Progenitor cell of endocrine pancreas (in vitro differentiated cells): ENCODE measurements around the gene ENOPH1. TPM values are rescaled to one million over a fixed set of nuclear protein-coding genes. Genes with fewer than 3 reads are reported as not detected.
A peak's percentile ranks its signal among the peaks of the same experiment; 100 is the strongest.

Source experiments
- DNase-seq: peaks from one replicate; pipeline ENCODE4 v3.0.0; 2021; ENCODE audit warnings: low spot score; ENCODE audit not compliant: unreplicated experiment
- H3K27ac Mint-ChIP-seq: 2 replicates; pipeline ENCODE4 v1.8.0; 2021; ENCODE audit warnings: mild to moderate bottlenecking, moderate library complexity, mixed read lengths
- H3K27me3 Mint-ChIP-seq: 2 replicates; pipeline ENCODE4 v1.8.0; 2021; ENCODE audit warnings: mixed read lengths
- H3K36me3 Mint-ChIP-seq: 2 replicates; pipeline ENCODE4 v1.8.0; 2022; ENCODE audit warnings: mixed read lengths; ENCODE audit not compliant: insufficient read depth
- H3K4me1 Mint-ChIP-seq: 2 replicates; pipeline ENCODE4 v1.8.0; 2021; ENCODE audit warnings: low read depth, mixed read lengths
- H3K4me3 Mint-ChIP-seq: 2 replicates; pipeline ENCODE4 v1.8.0; 2021; ENCODE audit warnings: low read depth, mild to moderate bottlenecking, moderate library complexity, mixed read lengths
- H3K9me3 Mint-ChIP-seq: 2 replicates; pipeline ENCODE4 v1.8.0; 2021; ENCODE audit warnings: low read depth, mixed read lengths
- total RNA-seq: library from RNA; stranded (reverse); gene quantifications from 2 replicates; pipeline ENCODE4 v1.2.1, GENCODE V29; 2021
- TF ChIP-seq, protein P1 (sequence below): fragments of 200-600 bp; sonication (generic); IDR thresholded peaks from one replicate; pipeline ENCODE4 v1.5.0; 2021; ENCODE audit warnings: antibody characterized with exemption, mild to moderate bottlenecking; ENCODE audit not compliant: unreplicated experiment

Gene ENOPH1
- total RNA-seq, 1 donor from 2014 or later = 34.0 TPM

DNA sequence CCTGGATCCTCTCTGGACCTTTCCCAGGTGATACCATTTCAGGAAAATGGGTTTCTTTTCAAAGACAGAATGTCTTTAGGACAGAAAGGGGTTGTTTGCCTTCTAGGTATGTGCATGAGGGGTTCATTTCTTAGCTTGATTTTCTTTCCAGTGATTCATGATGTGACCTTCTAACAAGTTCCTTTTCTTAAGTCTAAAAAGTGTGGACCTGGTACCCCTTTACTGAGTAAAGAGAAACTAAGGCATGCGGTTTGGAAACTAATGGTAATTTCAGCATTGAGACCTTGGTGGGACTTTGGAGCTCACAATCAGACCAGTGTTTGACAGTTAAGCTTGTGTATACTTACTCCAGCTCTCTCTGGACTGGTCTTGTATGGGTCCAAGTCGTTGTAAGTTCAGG is 8.7 kb downstream of the ENOPH1 start:
- peaks cover 15% of the 10 kb centered on the region for H3K36me3 Mint-ChIP-seq
- H3K9me3 Mint-ChIP-seq = peaks cover 4% of the 10 kb centered on the region
- TF ChIP-seq, protein P1, sequence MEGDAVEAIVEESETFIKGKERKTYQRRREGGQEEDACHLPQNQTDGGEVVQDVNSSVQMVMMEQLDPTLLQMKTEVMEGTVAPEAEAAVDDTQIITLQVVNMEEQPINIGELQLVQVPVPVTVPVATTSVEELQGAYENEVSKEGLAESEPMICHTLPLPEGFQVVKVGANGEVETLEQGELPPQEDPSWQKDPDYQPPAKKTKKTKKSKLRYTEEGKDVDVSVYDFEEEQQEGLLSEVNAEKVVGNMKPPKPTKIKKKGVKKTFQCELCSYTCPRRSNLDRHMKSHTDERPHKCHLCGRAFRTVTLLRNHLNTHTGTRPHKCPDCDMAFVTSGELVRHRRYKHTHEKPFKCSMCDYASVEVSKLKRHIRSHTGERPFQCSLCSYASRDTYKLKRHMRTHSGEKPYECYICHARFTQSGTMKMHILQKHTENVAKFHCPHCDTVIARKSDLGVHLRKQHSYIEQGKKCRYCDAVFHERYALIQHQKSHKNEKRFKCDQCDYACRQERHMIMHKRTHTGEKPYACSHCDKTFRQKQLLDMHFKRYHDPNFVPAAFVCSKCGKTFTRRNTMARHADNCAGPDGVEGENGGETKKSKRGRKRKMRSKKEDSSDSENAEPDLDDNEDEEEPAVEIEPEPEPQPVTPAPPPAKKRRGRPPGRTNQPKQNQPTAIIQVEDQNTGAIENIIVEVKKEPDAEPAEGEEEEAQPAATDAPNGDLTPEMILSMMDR = no peak

DNA sequence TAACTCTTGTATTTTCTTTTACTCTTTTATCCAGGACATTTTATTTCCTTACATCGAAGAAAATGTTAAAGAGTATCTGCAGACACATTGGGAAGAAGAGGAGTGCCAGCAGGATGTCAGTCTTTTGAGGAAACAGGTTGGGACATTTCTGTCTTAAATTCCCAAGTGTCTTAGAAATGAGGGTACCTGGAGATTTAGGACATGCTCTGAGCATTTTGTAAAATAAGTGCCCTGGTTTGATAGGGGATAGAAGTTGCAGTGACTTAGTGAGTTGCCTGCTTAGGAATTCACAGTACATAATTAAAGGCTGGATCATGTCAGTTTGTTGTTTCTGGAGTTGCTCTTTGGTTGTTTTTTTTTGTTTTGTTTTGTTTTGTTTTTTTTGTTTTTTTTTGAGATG is 17.5 kb downstream of the ENOPH1 start:
- no peaks in the 10 kb centered on the region for H3K27me3 Mint-ChIP-seq
- H3K27ac Mint-ChIP-seq = no peak overlapping the region
- H3K4me3 Mint-ChIP-seq = no peak overlapping the region
- TF ChIP-seq, protein P1 = no peak
- no peaks in the 10 kb centered on the region for H3K9me3 Mint-ChIP-seq
- peaks cover 23% of the 10 kb centered on the region for H3K36me3 Mint-ChIP-seq
- H3K4me1 Mint-ChIP-seq = no peaks in the 10 kb centered on the region
- no peak for DNase-seq

More for the DNA sequence above, 8.7 kb downstream of the ENOPH1 start:
- Mint-ChIP-seq H3K27ac (no peak overlapping the region), H3K4me3 (no peak overlapping the region), H3K27me3 (no peaks in the 10 kb centered on the region), H3K4me1 (peaks cover 11% of the 10 kb centered on the region)
- no peak for DNase-seq

GRCh38 chr4:82450966-82451755 is 20.8 kb downstream of the ENOPH1 start:
- no peaks in the 10 kb centered on the region for H3K27me3 Mint-ChIP-seq
- H3K4me3 Mint-ChIP-seq = no peak overlapping the region
- TF ChIP-seq, protein P1 = no peak
- H3K27ac Mint-ChIP-seq = peak overlapping the region; percentile 71
- no peaks in the 10 kb centered on the region for H3K9me3 Mint-ChIP-seq
- DNase-seq = no peak
- peaks cover 30% of the 10 kb centered on the region for H3K36me3 Mint-ChIP-seq
- H3K4me1 Mint-ChIP-seq = peaks cover 3% of the 10 kb centered on the region

DNA sequence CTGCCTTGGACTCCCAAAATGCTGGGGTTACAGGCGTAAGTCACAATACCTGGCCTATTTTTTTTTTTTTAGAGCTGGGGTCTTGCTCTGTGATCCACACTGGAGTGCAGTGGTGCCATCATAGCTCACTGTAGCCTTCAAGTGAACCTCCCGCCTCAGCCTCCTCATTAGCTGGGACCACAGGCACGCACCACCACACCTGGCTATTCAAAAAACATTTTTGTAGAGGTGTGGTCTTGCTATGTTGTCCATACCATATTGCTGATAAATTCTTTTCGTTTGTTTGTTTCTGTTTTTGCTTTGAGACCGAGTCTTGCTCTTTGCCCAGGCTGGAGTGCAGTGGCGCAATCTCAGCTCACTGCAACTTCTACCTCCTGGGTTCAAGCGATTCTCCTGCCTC is 21.6 kb downstream of the ENOPH1 start:
- TF ChIP-seq, protein P1 = no peak
- H3K36me3 Mint-ChIP-seq = peaks cover 33% of the 10 kb centered on the region
- H3K4me1 Mint-ChIP-seq = peaks cover 3% of the 10 kb centered on the region

DNA sequence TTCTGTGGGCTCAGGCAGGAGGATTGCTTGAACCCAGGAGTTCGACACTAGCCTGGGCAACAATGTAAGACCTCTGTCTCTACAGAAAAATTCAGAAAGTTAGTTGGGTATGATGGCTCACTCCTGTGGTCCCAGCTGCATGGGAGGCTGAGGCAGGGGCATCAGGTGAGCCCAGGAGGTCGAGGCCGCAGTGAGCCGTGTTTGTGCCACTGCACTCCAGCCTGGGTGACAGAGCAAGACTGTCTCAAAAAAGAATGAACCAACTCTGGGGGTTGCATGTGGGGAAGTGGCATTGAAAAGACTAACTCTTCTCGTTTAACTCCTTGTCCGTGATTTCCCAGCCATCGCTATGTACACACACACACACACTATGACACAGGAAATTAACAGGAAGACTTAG is 26.9 kb downstream of the ENOPH1 start:
- TF ChIP-seq, protein P1 = no peak
- no peak overlapping the region for H3K4me3 Mint-ChIP-seq
- no peak overlapping the region for H3K27ac Mint-ChIP-seq
- H3K27me3 Mint-ChIP-seq = no peaks in the 10 kb centered on the region
- no peak for DNase-seq
- no peaks in the 10 kb centered on the region for H3K9me3 Mint-ChIP-seq
- peaks cover 3% of the 10 kb centered on the region for H3K4me1 Mint-ChIP-seq
- H3K36me3 Mint-ChIP-seq = peaks cover 11% of the 10 kb centered on the region

More for the DNA sequence above, 21.6 kb downstream of the ENOPH1 start:
- Mint-ChIP-seq H3K27me3 (no peaks in the 10 kb centered on the region), H3K27ac (no peak overlapping the region), H3K9me3 (no peaks in the 10 kb centered on the region), H3K4me3 (no peak overlapping the region)
- no peak for DNase-seq
